GM12878 (cell line): ENCODE data around the gene DNAJC18. TPM values are rescaled to one million over a fixed set of nuclear protein-coding genes. Genes with fewer than 3 reads are reported as not detected.

Experiments
- ATF2 ChIP-seq: IDR thresholded peaks from 2 replicates; pipeline ENCODE4 v1.6.1; 2012; ENCODE audit warnings: low read length, inconsistent platforms
- BMI1 ChIP-seq: fragments of 450-650 bp; IDR thresholded peaks from 2 replicates; pipeline ENCODE4 v1.6.1; 2016; ENCODE audit warnings: mild to moderate bottlenecking, moderate library complexity, borderline replicate concordance
- CBX3 ChIP-seq: fragments of 200-600 bp; sonication (generic); IDR thresholded peaks from 2 replicates; pipeline ENCODE4 v1.6.1; 2016; ENCODE audit warnings: low read depth, borderline replicate concordance
- CEBPZ ChIP-seq: fragments of 150-350 bp; IDR thresholded peaks from 2 replicates; pipeline ENCODE4 v1.6.1; 2016; ENCODE audit warnings: low read depth, low read length
- CHD2 ChIP-seq: IDR thresholded peaks from 2 replicates; pipeline ENCODE4 v1.6.1; 2011; ENCODE audit warnings: low read depth, low read length, improper control_type of control experiment, borderline replicate concordance
- ELK1 ChIP-seq: IDR thresholded peaks from 2 replicates; pipeline ENCODE4 v1.6.1; 2012; ENCODE audit warnings: low read depth, low read length, improper control_type of control experiment
- HDAC6 ChIP-seq: fragments of 200-600 bp; sonication (generic); IDR thresholded peaks from one replicate; pipeline ENCODE4 v1.8.0; 2017; ENCODE audit warnings: antibody characterized with exemption; ENCODE audit not compliant: unreplicated experiment
- KDM1A ChIP-seq: fragments of 200-600 bp; sonication (generic); IDR thresholded peaks from 2 replicates; pipeline ENCODE4 v1.6.1; 2016; ENCODE audit warnings: borderline replicate concordance
- LARP7 ChIP-seq: fragments of 450-650 bp; IDR thresholded peaks from 2 replicates; pipeline ENCODE4 v1.6.1; 2017; ENCODE audit warnings: mild to moderate bottlenecking
- MTA2 ChIP-seq: fragments of 450-650 bp; IDR thresholded peaks from 2 replicates; pipeline ENCODE4 v1.6.1; 2016; ENCODE audit warnings: low read depth, mild to moderate bottlenecking, moderate library complexity
- MYB ChIP-seq: fragments of 150-350 bp; IDR thresholded peaks from 2 replicates; pipeline ENCODE4 v1.6.1; 2014; ENCODE audit warnings: mild to moderate bottlenecking, low read depth, low read length, borderline replicate concordance
- NFIC ChIP-seq: IDR thresholded peaks from 2 replicates; pipeline ENCODE4 v1.6.1; 2012; ENCODE audit warnings: low read depth, mild to moderate bottlenecking, inconsistent platforms, low read length, moderate library complexity
- PAX5 ChIP-seq: IDR thresholded peaks from 2 replicates; pipeline ENCODE4 v1.6.1; 2011; ENCODE audit warnings: low read depth, low read length, borderline replicate concordance
- POLR2AphosphoS2 ChIP-seq: IDR thresholded peaks from 2 replicates; pipeline ENCODE4 v1.6.1; 2011; ENCODE audit warnings: low read depth, mild to moderate bottlenecking, low read length, improper control_type of control experiment, moderate library complexity
- RFX5 ChIP-seq: IDR thresholded peaks from 2 replicates; pipeline ENCODE4 v1.6.1; 2011; ENCODE audit warnings: low read depth, low read length, improper control_type of control experiment
- SREBF2 ChIP-seq: IDR thresholded peaks from 2 replicates; pipeline ENCODE4 v1.6.1; 2012; ENCODE audit warnings: mild to moderate bottlenecking, low read length
- STAT1 ChIP-seq: fragments of 450-650 bp; conservative IDR thresholded peaks from 2 replicates; pipeline ENCODE4 v1.6.1; 2014; ENCODE audit warnings: antibody characterized with exemption, mild to moderate bottlenecking
- WRNIP1 ChIP-seq: IDR thresholded peaks from 2 replicates; pipeline ENCODE4 v1.6.1; 2011; ENCODE audit warnings: low read depth, low read length, improper control_type of control experiment, borderline replicate concordance
- YBX1 ChIP-seq: fragments of 450-650 bp; IDR thresholded peaks from 2 replicates; pipeline ENCODE4 v1.6.1; 2016; ENCODE audit warnings: antibody characterized with exemption
- ZBTB40 ChIP-seq: fragments of 450-650 bp; IDR thresholded peaks from 2 replicates; pipeline ENCODE4 v1.6.1; 2016; ENCODE audit warnings: mild to moderate bottlenecking, moderate library complexity, borderline replicate concordance
- ZNF384 ChIP-seq: IDR thresholded peaks from 2 replicates; pipeline ENCODE4 v1.6.1; 2012; ENCODE audit warnings: low read depth, mild to moderate bottlenecking, low read length, improper control_type of control experiment, borderline replicate concordance
- polyA plus RNA-seq, 11 experiments: library from polyadenylated mRNA; depleted of rRNA in 4 of 11; unstranded in 6 of 11; stranded (reverse) in 5 of 11; fragments of >200 nt; fragmentation: Nextera tagmentation in 4 of 11; fragmentation: Illumina TruSeq in 1 of 11; extraction: Ambion mirVana in 4 of 11; extraction: Trizol in 1 of 11; gene quantifications; 1 replicate in 1 of 11; 2 replicates in 10 of 11; pipeline versions ENCODE4 v1.2.1 to v1.2.3, GENCODE V29; 2011 to 2016; ENCODE audit warnings: inconsistent platforms in 2 of 11, missing spikeins in 2 of 11, low read depth in 1 of 11
- total RNA-seq, 4 experiments: library from RNA; depleted of rRNA in 3 of 4; stranded (reverse); fragments of >200 nt in 3 of 4; fragmentation: Illumina TruSeq in 1 of 4; extraction: Trizol in 1 of 4; gene quantifications; 2 replicates each; pipeline versions ENCODE4 v1.2.1 to v1.2.3, GENCODE V29; 2013 to 2021

Gene DNAJC18
- total and polyA plus RNA-seq, 10 of the 15 experiments (the other 5 are each of a cell fraction or from before 2014, with no cell fraction given): 6.4 to 26.7 (median 17.7) TPM

- TF ChIP-seq PAX5 (no peak), POLR2AphosphoS2 (no peak), CHD2 (no peak), SREBF2 (no peak), MYB (no peak), CEBPZ (no peak), ZBTB40 (no peak), LARP7 (no peak), BMI1 (no peak), WRNIP1 (no peak), ELK1 (no peak), HDAC6 (no peak), ATF2 (no peak; the same call in 1 of the 2 replicates), YBX1 (no peak), RFX5 (no peak), MTA2 (no peak), KDM1A (no peak), STAT1 (no peak), CBX3 (no peak), NFIC (no peak; the same call in 1 of the 2 replicates), ZNF384 (no peak)
Measured at GRCh38 chr5:139482050-139482889, 42.9 kb upstream of the DNAJC18 start, which contains the start of gene STING1 (continued).
